G401.6 (cell line): Measurements from ENCODE around the gene MYO1H.
"Not testable (repeated sequence)": the region's sequence is repeated elsewhere in the genome, so short reads cannot be mapped to it uniquely, and the experiment has no call there.

Experiments used
- FAIRE-seq: peaks from 2 replicates; lab custom pipeline; 2012; peaks lifted over from hg19 to GRCh38; lab: Jason Lieb, UNC

Gene MYO1H

GRCh38 chr12:109343677-109344076, 4.0 kb upstream of the MYO1H start:
- no peak for FAIRE-seq

GRCh38 chr12:109345428-109345827, 2.3 kb upstream of the MYO1H start:
- no peak for FAIRE-seq

GRCh38 chr12:109346920-109347319, 780 bp upstream of the MYO1H start:
- FAIRE-seq = no peak

GRCh38 chr12:109352184-109352583, 4.5 kb downstream of the MYO1H start:
- FAIRE-seq = no peak

GRCh38 chr12:109356577-109356976, 8.9 kb downstream of the MYO1H start:
- FAIRE-seq = no peak

GRCh38 chr12:109357032-109357431, 9.3 kb downstream of the MYO1H start:
- FAIRE-seq = no peak

GRCh38 chr12:109358154-109358869, 10.6 kb downstream of the MYO1H start:
- FAIRE-seq = no peak

GRCh38 chr12:109359131-109359690, 11.5 kb downstream of the MYO1H start:
- FAIRE-seq = no peak

GRCh38 chr12:109369831-109370230, 22.1 kb downstream of the MYO1H start:
- no peak for FAIRE-seq

- FAIRE-seq = no peak
Observed at GRCh38 chr12:109377139-109377685, 29.5 kb downstream of the MYO1H start.

GRCh38 chr12:109378569-109378968, 30.9 kb downstream of the MYO1H start:
- no peak for FAIRE-seq

- FAIRE-seq = no peak
Observed at GRCh38 chr12:109382031-109382430, 34.3 kb downstream of the MYO1H start.

- no peak for FAIRE-seq
Observed at GRCh38 chr12:109383240-109383639, 35.5 kb downstream of the MYO1H start.

- peak; percentile 81 for FAIRE-seq
Observed at GRCh38 chr12:109385339-109386058, 37.8 kb downstream of the MYO1H start.

- FAIRE-seq = no peak
Observed at GRCh38 chr12:109386059-109386433, 38.3 kb downstream of the MYO1H start.

GRCh38 chr12:109387425-109388166, 39.9 kb downstream of the MYO1H start:
- no peak for FAIRE-seq

- FAIRE-seq = no peak
Observed at GRCh38 chr12:109388167-109388563, 40.5 kb downstream of the MYO1H start.

GRCh38 chr12:109389146-109389545, 41.4 kb downstream of the MYO1H start:
- FAIRE-seq = no peak

GRCh38 chr12:109393437-109394345, 46.0 kb downstream of the MYO1H start:
- FAIRE-seq = peak; percentile 83

GRCh38 chr12:109394891-109395290, 47.2 kb downstream of the MYO1H start:
- FAIRE-seq = no peak

GRCh38 chr12:109404841-109405240, 57.1 kb downstream of the MYO1H start:
- FAIRE-seq = not testable (repeated sequence)
